Glutamatergic neuron (in vitro differentiated cells): ENCODE results near the gene BMP3. TPM values are rescaled to one million over a fixed set of nuclear protein-coding genes. Genes with fewer than 3 reads are reported as not detected.

Experiments used
- DNase-seq: peaks from one replicate; pipeline ENCODE4 v3.0.0; 2022
- H3K27ac Mint-ChIP-seq: one replicate; pipeline ENCODE4 v1.8.0; 2020; ENCODE audit warnings: mild to moderate bottlenecking, mixed read lengths, inconsistent platforms; ENCODE audit not compliant: unreplicated experiment
- H3K27me3 Mint-ChIP-seq: one replicate; pipeline ENCODE4 v1.8.0; 2020; ENCODE audit warnings: mild to moderate bottlenecking, moderate library complexity, mixed read lengths, inconsistent platforms; ENCODE audit not compliant: unreplicated experiment
- H3K36me3 Mint-ChIP-seq: one replicate; pipeline ENCODE4 v1.8.0; 2020; ENCODE audit warnings: mild to moderate bottlenecking, mixed read lengths, inconsistent platforms; ENCODE audit not compliant: unreplicated experiment
- H3K4me1 Mint-ChIP-seq: one replicate; pipeline ENCODE4 v1.8.0; 2020; ENCODE audit warnings: mild to moderate bottlenecking, low read depth, mixed read lengths, inconsistent platforms; ENCODE audit not compliant: unreplicated experiment
- H3K4me3 Mint-ChIP-seq: one replicate; pipeline ENCODE4 v1.8.0; 2020; ENCODE audit warnings: mild to moderate bottlenecking, mixed read lengths, inconsistent platforms; ENCODE audit not compliant: unreplicated experiment
- H3K9me3 Mint-ChIP-seq: one replicate; pipeline ENCODE4 v1.8.0; 2020; ENCODE audit warnings: mild to moderate bottlenecking, moderate library complexity, mixed read lengths, inconsistent platforms; ENCODE audit not compliant: unreplicated experiment
- total RNA-seq: library from RNA; stranded (reverse); fragmentation: NEBNext Ultra II Directional; extraction: Animal tissue kit (Norgen Biotek cat#: 25700); gene quantifications from one replicate; pipeline ENCODE4 v1.2.1, GENCODE V29; 2021; ENCODE audit not compliant: unreplicated experiment
- TF ChIP-seq, protein P1 (sequence below): fragments of 200-600 bp; sonication (generic); IDR thresholded peaks from one replicate; pipeline ENCODE4 v1.5.0; 2021; ENCODE audit not compliant: partially characterized antibody, unreplicated experiment

Gene BMP3
- total RNA-seq, 1 donor from 2014 or later, result 1.8 TPM

DNA sequence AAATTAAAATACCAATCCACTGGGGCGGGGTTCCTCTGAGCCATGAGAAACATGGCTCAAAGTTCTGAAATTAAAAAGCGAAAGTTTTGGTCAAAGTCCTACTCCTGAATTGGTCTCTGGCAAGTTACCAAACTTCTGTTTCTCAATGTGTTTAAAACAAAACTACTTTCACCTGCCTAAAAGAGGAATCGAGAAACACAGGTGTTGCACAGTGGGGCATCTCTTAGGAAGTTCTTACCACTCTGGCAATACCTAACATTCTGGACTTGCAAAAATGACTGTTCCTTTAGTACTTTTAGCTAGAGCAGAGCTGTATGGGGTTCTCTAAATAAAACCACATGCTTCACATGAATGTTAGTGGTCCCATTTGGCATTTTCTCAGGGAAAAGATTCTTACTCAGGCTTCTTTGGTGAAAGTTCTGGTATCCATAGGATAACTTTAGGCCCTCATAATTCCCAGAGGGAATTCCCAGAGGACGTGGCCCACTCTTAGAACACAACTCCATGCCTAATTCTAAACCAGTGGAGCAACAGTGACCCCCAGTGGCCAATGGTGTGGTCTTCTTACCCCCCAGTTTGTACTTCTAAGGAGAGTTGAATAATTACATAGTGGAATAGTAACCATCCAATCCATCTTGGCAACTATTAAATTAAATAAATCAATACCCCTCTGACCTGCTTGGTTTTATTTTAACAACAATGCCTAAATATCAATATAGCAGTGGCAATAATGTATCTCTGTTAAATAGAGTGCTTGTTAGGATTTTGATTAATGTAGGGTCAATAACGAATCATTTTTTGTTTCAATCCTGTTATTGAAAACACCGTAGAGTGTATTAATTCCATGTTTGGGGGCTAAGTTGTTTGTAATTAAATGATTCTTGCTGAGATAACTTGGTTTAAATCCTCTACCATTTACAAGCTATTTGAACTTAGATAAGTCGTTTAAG lies 21.9 kb downstream of the BMP3 start:
- no peak overlapping the region for H3K27ac Mint-ChIP-seq
- no peaks in the 10 kb centered on the region for H3K27me3 Mint-ChIP-seq
- H3K4me1 Mint-ChIP-seq, result no peaks in the 10 kb centered on the region
- peak; percentile 83 for DNase-seq
- H3K4me3 Mint-ChIP-seq, result no peak overlapping the region
- TF ChIP-seq, protein P1, sequence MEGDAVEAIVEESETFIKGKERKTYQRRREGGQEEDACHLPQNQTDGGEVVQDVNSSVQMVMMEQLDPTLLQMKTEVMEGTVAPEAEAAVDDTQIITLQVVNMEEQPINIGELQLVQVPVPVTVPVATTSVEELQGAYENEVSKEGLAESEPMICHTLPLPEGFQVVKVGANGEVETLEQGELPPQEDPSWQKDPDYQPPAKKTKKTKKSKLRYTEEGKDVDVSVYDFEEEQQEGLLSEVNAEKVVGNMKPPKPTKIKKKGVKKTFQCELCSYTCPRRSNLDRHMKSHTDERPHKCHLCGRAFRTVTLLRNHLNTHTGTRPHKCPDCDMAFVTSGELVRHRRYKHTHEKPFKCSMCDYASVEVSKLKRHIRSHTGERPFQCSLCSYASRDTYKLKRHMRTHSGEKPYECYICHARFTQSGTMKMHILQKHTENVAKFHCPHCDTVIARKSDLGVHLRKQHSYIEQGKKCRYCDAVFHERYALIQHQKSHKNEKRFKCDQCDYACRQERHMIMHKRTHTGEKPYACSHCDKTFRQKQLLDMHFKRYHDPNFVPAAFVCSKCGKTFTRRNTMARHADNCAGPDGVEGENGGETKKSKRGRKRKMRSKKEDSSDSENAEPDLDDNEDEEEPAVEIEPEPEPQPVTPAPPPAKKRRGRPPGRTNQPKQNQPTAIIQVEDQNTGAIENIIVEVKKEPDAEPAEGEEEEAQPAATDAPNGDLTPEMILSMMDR, result peak; percentile 83
- H3K36me3 Mint-ChIP-seq, result no peaks in the 10 kb centered on the region
- no peaks in the 10 kb centered on the region for H3K9me3 Mint-ChIP-seq

DNA sequence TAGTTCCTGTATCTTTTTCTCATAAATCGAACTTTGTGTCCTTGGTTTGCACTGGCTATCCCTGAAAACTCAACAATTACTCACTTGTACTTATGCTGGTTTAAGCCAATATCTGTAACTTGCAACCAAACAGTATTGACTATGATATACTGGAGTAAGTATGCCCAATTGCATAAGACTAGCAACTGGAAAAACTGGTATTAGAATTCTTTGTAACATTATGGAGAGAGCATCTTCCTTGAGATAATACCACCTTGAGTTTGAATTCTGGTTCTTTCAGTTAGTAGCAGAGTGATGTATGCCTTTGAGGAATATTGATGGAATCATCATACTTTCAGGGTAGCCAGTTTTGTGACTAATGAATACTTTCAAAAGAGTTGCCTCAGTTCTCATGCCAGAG lies 28.1 kb downstream of the BMP3 start:
- H3K27me3 Mint-ChIP-seq, result no peaks in the 10 kb centered on the region
- H3K36me3 Mint-ChIP-seq, result no peaks in the 10 kb centered on the region
- TF ChIP-seq, protein P1, result no peak
- no peak overlapping the region for H3K4me3 Mint-ChIP-seq
- H3K9me3 Mint-ChIP-seq, result no peaks in the 10 kb centered on the region
- no peak for DNase-seq
- no peak overlapping the region for H3K27ac Mint-ChIP-seq
- H3K4me1 Mint-ChIP-seq, result no peaks in the 10 kb centered on the region

DNA sequence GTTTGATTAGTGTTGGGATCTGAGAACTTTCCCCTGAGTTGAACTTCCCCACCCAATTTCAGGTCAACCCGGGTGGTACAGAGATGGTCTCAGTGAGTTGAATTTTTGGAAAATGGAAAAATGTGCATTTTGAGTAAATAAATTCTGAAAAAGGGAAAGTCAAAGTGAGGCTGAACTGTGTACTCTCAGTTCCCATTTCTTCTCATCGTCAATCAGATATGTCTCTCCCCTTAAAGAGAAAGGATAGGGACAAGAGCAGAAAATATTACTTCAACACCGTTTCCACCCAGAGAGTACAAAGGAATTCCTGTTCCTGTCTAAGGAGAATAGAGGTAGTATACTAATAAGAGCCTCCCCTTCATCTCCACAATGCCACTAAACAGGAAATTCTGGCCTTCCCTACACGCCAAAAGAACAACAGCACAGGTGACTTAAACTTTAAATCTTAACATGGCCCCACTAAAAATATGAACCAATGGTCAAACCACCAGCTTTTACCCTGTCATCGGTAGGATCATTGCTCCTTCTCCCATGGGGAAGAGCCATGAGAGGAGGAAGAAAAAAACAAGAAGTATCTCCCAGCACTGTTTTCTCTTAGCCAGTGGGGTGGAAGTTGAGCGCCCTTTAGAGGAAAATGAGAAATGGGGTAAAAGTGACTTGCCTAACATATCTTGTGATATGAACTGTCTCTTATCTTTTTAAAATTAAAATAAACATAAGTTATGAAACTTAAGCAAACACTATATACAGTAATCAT lies 30.3 kb downstream of the BMP3 start:
- H3K9me3 Mint-ChIP-seq, result no peaks in the 10 kb centered on the region
- H3K27ac Mint-ChIP-seq, result no peak overlapping the region
- no peaks in the 10 kb centered on the region for H3K27me3 Mint-ChIP-seq
- H3K36me3 Mint-ChIP-seq, result no peaks in the 10 kb centered on the region
- TF ChIP-seq, protein P1, result no peak
- no peak for DNase-seq
- H3K4me1 Mint-ChIP-seq, result no peaks in the 10 kb centered on the region
- no peak overlapping the region for H3K4me3 Mint-ChIP-seq

DNA sequence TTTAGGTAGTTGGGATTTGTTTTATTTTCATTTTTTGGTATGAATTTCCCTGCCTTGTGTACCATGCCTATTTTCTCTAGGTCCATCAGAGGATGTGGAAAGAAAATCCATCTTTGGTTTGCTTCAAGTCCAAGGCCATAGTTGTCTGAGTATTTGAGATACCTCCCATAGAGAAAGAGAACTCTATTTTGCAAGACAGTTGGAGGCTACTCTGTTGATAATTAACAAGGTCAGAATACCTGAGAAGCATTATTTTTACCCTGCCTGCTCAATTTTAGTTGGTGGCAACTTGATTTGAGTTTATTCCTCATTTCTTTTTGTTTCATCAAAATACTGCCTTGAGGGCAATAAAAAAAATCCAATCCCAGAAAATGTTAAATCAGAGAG lies 30.8 kb downstream of the BMP3 start:
- TF ChIP-seq, protein P1, result no peak
- DNase-seq, result no peak

More for the DNA sequence above, 30.8 kb downstream of the BMP3 start:
- no peak overlapping the region for H3K4me3 Mint-ChIP-seq
- H3K4me1 Mint-ChIP-seq, result no peaks in the 10 kb centered on the region
- H3K27me3 Mint-ChIP-seq, result no peaks in the 10 kb centered on the region
- no peaks in the 10 kb centered on the region for H3K36me3 Mint-ChIP-seq
- no peak overlapping the region for H3K27ac Mint-ChIP-seq
- no peaks in the 10 kb centered on the region for H3K9me3 Mint-ChIP-seq
